HTR-8/SVneo (cell line): ENCODE data around the gene PHF3.
A peak's percentile ranks its signal among the peaks of the same experiment; 100 is the strongest.

Source experiments
- DNase-seq: peaks from one replicate; pipeline ENCODE4 v3.0.0; 2011; ENCODE audit warnings: low spot score, mixed read lengths; ENCODE audit not compliant: insufficient read length
- FAIRE-seq: peaks from 2 replicates; lab custom pipeline; 2011; peaks lifted over from hg19 to GRCh38; lab: Jason Lieb, UNC

Gene PHF3

GRCh38 chr6:63640062-63640461, 4.5 kb downstream of the PHF3 start:
- no peak for DNase-seq
- FAIRE-seq: peak; percentile 75

GRCh38 chr6:63643862-63644261, 8.3 kb downstream of the PHF3 start:
- no peak for DNase-seq
- FAIRE-seq: no peak

- no peak for FAIRE-seq
- no peak for DNase-seq
Measured at GRCh38 chr6:63644668-63645326, 9.2 kb downstream of the PHF3 start.

GRCh38 chr6:63649269-63649668, 13.7 kb downstream of the PHF3 start:
- FAIRE-seq: no peak
- DNase-seq: no peak

- no peak for DNase-seq
- FAIRE-seq: no peak
Measured at GRCh38 chr6:63649847-63650265, 14.3 kb downstream of the PHF3 start.

GRCh38 chr6:63652980-63653379, 17.4 kb downstream of the PHF3 start:
- no peak for DNase-seq
- no peak for FAIRE-seq

GRCh38 chr6:63660757-63661156, 25.2 kb downstream of the PHF3 start:
- no peak for FAIRE-seq
- no peak for DNase-seq

GRCh38 chr6:63661769-63662168, 26.2 kb downstream of the PHF3 start:
- FAIRE-seq: no peak

GRCh38 chr6:63663147-63663955, 27.7 kb downstream of the PHF3 start:
- no peak for FAIRE-seq

More at GRCh38 chr6:63661769-63662168, 26.2 kb downstream of the PHF3 start:
- DNase-seq: no peak

GRCh38 chr6:63663956-63664281, 28.3 kb downstream of the PHF3 start:
- FAIRE-seq (no peak), DNase-seq (no peak)

More at GRCh38 chr6:63663147-63663955, 27.7 kb downstream of the PHF3 start:
- peak; percentile 19 for DNase-seq

GRCh38 chr6:63671098-63671754, 35.6 kb downstream of the PHF3 start:
- FAIRE-seq (no peak), DNase-seq (no peak)

GRCh38 chr6:63672582-63673129, 37.1 kb downstream of the PHF3 start:
- DNase-seq (no peak), FAIRE-seq (no peak)

- DNase-seq: no peak
- no peak for FAIRE-seq
Measured at GRCh38 chr6:63673692-63674091, 38.1 kb downstream of the PHF3 start.

- no peak for DNase-seq
- no peak for FAIRE-seq
Measured at GRCh38 chr6:63674635-63675034, 39.0 kb downstream of the PHF3 start.

GRCh38 chr6:63675138-63675537, 39.5 kb downstream of the PHF3 start:
- no peak for FAIRE-seq
- no peak for DNase-seq

GRCh38 chr6:63676412-63677114, 41.0 kb downstream of the PHF3 start:
- no peak for FAIRE-seq
- DNase-seq: no peak

GRCh38 chr6:63677282-63677681, 41.7 kb downstream of the PHF3 start:
- no peak for FAIRE-seq

GRCh38 chr6:63683071-63683603, 47.5 kb downstream of the PHF3 start:
- DNase-seq (no peak), FAIRE-seq (no peak)

More at GRCh38 chr6:63677282-63677681, 41.7 kb downstream of the PHF3 start:
- DNase-seq: no peak

- no peak for DNase-seq
- FAIRE-seq: no peak
Measured at GRCh38 chr6:63685446-63686379, 50.1 kb downstream of the PHF3 start.
